Pons (tissue), 1 donor: ENCODE measurements around the gene HS1BP3.

Source experiments
- DNase-seq: peaks from one replicate; pipeline ENCODE4 v3.0.0-alpha.2; 2016; ENCODE audit warnings: low spot score

The HS1BP3 gene

GRCh38 chr2:20585710-20586594 is 64.9 kb downstream of the HS1BP3 start:
- DNase-seq = no peak

DNA sequence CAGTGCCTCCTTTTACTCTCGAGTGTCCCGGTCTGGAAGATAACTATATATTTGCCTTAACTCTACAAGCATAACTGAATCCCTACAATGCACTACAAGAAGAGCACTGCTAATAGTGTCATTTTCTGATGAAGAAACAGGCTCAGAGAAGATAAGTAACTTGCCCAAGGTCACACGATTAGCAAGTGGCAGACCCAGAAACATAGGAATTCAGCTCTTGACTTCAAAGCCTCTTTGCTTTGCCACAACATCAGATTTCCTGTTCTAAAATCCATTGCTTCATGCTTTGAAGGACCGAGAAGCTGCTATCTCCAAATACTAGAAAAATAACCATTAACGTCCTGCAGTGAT is 65.6 kb downstream of the HS1BP3 start:
- no peak for DNase-seq

- peak; percentile 94 for DNase-seq
Measured at GRCh38 chr2:20584399-20585358, 66.2 kb downstream of the HS1BP3 start.

- no peak for DNase-seq
Measured at GRCh38 chr2:20584045-20584398, 66.9 kb downstream of the HS1BP3 start.

GRCh38 chr2:20583425-20583881 is 67.4 kb downstream of the HS1BP3 start:
- DNase-seq = no peak

DNA sequence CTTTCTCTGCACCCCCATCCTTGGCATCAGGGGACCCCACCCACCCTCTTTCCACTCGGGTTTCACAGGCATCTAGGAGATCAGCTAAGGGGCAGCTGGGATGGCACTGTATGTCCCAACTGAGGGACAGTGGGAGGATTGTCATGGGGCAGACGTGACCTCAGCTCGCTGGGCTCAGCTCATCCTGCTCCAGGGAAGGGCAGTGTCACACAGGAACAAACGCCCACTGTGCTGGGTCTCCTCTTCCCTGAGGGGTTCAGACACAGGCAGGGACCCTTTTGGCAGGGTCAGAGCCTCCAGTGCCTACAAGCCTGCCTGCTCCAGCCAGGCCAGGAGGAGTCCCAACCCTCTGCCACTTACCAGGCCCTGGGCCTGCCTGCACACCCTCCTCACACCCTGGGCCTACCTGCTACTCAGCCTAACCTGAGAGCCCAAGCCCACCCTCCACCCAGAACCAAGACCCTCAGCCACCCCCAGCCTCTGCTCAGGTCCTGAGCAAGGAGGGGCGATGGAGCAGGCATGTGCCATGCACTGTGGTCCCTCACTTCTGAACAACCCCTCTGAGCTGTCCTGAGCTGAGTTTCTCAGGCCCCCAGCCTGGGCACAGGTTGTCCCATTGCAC is 68.2 kb downstream of the HS1BP3 start:
- DNase-seq = peak; percentile 94

- DNase-seq = no peak
Measured at GRCh38 chr2:20580690-20581437, 70.0 kb downstream of the HS1BP3 start.

GRCh38 chr2:20579866-20580265 is 71.0 kb downstream of the HS1BP3 start:
- no peak for DNase-seq

DNA sequence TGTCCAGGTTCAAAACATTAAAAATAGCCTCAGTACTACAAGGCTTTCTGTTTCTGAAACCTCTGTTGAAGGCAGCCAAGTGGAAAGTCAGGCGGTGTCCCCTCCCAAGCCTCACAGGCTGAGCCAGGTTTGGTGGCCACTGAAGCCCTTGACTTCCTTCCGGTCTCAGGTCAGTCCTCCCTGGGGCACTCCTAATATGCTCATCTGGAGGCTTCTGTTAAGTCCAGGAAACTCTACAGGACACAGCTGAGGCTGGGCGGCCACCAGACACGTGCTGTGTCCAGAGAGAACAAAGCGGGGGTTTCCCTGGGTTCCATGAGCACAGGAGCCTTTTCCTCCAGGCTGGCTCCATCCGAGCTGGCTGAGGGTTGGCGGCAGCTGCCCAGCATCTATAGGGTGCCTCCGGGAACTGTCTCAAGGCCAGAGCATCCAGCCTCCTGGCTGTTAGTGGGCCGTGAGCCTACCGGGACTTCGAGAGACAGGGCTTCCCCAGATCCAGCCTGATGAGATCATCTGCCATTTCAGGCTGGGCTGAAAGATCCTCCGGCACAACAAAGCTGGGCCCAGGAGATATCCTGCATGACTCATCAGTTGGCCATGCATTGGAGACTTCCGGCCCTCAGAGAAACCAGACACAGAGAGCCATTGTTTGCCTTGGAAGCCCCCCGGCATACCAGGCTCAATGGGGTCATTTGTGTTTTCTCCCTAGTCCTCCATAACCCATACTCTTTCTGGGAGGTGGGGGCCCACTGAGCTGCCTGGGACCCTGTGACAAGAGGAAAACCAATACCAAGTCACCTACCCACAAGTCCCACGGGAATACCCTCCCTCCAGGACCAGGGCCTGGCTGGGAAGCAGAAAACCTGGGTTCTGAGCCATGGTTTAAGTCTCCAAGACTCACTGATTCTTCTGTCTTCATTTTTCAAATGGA is 71.7 kb downstream of the HS1BP3 start:
- peak; percentile 91 for DNase-seq

DNA sequence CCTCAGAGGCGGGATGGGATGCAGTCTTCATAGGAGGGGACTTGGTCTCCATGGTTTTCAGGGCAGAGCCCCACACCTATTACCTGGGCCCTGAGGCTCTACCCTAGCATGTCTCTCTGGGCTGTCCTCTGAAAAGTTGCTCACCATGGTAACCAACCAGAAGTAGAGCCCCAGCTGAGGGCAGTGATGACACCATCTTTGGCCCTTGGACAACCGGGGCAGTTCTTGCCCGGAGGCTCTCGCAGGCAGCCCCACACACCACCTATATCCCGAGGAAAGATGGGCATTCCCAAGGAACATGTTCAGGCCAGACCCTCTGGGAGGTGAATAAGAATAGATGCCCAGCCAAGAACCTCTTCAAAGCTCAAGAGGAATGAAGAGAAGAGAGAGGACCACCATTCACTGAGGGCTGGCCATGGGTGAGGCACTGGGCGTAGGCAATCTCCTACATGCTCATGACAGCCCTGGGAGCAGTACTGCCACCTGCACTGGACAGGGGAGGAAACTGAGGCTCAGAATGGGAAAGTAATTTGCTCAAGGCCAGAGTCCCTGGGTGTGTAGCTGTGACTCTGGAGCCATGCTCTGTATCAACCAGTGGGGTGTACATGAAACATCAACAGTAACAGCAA is 72.5 kb downstream of the HS1BP3 start:
- DNase-seq = no peak

DNA sequence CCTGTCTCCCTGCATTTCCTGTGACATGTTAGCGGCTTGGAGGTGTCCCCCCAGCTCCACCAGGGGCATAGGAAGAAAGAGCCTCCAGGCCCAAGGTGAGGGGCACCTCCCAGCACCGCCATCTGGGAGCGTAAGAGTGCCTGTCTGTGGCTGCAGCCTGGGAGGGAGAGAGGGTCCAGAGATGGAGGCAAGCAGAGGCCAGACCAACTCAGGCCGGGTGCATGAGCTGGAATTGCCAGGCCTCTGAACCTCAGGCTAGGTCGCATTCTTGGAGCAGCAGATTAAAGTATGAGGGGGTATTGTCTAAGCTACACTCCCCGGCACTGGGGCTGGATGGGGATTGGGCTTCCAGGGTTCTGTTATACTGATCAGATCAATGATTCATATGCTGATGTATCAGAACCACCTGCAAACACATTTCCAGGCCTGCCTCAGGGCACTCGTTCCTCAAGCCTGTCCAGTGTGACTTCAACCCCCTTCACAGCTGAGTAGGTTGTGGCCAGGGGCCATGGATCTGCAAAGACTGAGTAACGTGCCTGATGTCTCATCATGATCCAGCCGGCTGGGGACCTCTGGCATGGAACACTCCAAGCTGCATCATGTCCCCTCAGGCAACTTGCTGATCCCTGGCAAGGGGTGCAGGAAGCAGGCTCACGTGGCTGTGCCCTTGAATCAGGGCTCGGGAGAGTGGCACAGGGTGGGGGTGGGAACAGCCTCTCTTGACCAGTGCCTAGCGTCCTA is 73.2 kb downstream of the HS1BP3 start:
- no peak for DNase-seq

- no peak for DNase-seq
Measured at GRCh38 chr2:20576598-20577115, 74.2 kb downstream of the HS1BP3 start.

- DNase-seq = no peak
Measured at GRCh38 chr2:20575935-20576597, 74.8 kb downstream of the HS1BP3 start.

GRCh38 chr2:20575414-20575813 is 75.5 kb downstream of the HS1BP3 start:
- DNase-seq = no peak

DNA sequence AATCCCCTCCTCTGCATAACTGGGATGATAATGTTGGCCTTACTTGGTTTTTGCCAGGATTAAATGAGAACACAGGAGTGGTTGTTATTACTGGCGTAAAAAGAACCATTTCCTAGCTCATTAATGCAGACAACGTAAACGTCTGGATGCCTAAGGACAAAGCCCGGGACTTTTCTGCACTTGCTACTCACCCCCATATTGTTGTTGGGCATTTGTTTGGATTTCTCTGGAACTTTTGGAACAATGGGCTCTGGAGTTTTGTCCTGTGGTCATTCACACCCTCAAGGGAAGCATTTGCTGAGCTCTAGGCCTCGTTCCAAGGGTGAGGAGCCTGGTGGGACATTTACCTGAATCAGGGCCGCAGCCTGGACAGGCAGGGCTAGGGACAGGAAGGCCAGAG is 76.0 kb downstream of the HS1BP3 start:
- no peak for DNase-seq

DNA sequence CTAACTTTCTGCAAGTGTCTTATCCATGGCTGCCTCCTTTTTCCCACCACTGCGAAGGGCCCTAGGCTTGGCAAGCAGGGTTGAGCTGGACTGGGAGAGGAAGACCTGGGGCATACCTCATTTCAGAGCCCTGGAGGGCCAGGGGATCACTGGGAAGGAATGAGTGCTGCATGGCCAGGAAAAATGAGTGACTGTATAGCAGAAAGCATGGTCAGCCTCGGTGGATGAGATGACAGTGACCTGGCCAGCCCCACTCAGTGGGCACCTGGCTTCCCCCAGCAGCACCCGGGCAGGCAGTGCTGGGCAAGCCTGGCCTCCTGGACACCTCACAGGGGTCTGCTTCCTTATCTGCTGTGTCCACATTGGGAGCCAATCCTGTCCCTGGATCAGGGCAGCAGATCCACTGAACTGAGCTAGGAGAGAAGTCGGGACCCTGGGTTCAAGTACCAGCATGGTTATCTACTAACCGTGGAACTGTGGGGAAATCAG is 76.4 kb downstream of the HS1BP3 start:
- DNase-seq = no peak

DNA sequence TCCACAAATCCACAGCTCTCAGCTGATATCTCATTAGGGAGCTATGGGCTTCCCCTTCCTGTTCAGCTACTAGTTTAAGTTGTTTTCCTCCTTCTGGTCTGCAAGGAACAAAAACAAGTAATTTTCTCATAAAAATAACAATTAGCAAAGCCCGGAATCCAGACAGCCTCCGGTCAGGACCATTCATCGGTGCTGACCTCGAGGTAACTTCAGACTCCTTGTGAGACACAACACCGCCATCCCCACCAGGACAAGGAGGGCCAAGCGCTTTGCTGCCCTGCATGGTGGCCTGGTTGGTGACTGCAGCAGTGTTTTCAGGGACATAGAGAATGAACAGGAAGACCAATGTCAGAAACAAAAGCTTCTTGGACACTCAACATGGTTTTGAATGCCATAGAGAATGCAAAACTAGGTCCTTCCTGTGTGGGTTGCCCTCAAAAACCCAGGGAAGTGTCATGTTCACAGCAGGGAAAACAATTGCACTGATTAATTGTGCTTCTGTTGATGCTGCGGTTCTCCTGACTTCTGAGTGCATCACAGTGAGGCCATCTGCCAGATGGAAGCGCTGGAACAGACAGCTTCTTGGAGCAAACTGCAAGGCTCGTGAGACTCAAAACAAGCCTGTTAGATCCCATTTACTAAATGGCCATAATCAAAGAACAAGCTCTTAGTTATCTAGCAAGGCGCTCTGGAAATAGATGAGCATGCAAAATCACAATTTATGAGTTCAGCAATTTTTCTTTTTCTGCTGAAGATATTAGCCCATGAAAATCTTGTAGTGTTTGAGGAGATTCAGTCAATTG is 77.1 kb downstream of the HS1BP3 start:
- peak; percentile 93 for DNase-seq

DNA sequence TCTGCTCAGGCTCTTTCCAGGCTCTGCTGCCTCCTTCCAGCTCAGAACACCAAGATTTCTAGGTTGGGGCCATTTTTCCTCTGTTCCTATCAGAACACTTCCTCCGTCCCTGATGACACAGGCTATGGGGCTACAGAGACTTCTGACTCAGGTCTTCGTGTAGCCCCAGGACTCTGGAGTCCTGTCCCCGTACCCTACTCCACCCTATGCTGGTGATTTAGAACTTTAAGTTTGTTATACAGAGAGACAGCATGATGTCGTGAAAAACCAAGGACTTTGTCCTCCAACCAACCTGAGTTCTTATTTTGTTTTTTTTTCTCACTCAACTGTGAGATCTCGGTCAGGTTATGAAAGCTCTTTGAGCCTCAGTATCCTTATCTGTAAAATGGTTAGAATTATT is 78.7 kb downstream of the HS1BP3 start:
- DNase-seq = no peak
